ENCODE results near the gene LCAT. TPM values are rescaled to one million over a fixed set of nuclear protein-coding genes. Genes with fewer than 3 reads are reported as not detected.
A peak's percentile ranks its signal among the peaks of the same experiment; 100 is the strongest.

LCAT gene
- total RNA-seq, 1 donor from 2014 or later: 31.9 TPM

DNA sequence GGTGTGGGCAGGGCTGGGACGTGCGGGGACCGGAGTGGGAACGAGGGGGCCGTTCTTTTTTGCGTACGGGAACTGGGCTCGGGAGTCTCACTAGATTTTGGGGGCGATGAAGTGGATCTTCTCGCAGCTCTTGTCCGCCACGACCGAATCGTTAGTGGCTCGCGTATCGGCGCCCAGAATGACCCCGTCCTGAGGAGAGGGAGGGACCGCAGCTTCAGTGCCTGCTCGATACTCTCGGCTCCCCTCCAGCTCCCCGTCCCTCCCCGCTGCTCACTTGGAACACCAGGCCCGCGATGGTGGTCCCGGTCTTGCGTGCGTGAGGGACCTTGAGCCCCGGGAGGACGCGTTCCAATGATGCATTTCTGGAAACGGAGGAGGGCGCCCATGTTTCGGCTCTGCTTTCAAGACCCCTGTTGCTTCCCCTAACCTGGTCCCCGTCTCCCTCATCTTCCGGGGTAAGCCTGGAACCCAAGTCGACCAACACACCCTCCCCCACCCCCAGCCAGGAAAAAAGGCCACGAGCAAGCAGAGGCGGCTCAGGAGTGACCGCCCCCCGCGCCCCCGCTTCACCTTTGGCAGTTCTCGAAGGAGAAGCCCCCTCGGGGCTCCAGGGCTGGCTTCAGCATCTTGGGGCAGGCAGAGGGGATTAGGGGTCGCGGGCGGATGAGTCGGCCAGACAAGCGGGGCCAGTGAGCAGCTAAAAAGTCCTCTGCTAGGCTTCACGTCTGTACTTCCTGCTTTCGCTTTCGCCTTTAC, 7.6 kb downstream of the LCAT start, which contains the start of gene PSMB10:
Gene PSMB10 (minus strand): TSS at position 727 of the 756 bp plus-strand sequence. CDS start 101 bp downstream, at position 626.
- Mint-ChIP-seq H3K36me3 (ENCODE audit: insufficient read depth) (peaks cover 3% of the 10 kb centered on the region), H3K9me3 (ENCODE audit: low read depth) (no peaks in the 10 kb centered on the region)
- DNase-seq (ENCODE audit: low spot score, unreplicated experiment): no peak

DNA sequence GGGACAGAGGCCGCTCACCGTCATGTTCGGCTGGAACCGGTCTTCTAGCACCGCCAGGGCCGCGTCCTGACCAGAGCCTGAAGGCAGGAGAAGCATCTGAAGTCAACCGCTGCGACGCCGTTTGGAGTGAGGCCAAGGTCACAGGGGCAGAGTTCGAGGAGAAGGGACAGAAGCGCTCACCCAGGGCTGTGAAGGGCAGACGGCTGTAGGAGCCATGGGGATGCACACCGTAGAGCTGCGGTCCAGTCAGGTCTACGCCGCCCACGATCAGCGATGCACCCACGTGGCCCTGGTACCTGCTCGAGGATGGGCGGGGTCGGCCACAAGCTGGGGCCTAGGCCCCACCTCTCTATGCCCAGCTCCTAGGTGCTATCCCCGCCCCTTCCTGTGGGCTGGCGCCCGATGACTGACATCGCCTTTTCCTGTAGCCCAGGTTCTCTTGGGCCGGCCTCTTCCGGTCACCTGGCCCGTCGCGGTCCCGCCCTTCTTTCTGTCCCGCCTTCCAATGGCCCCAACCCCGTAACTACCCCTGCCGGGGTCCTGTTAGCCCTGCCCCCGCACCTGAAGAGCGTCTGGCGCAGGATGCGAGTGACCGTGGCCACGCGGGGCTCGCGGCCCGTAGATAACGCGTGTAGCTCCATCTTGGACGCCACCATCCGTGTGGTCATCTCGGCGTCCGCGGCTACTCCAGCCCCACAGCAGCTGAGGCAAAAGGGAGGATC, 8.4 kb downstream of the LCAT start:
- Mint-ChIP-seq H3K27me3 (peaks cover 3% of the 10 kb centered on the region), H3K4me1 (ENCODE audit: low read depth) (peaks cover 15% of the 10 kb centered on the region), H3K9me3 (ENCODE audit: low read depth) (no peaks in the 10 kb centered on the region), H3K36me3 (ENCODE audit: insufficient read depth) (peaks cover 3% of the 10 kb centered on the region), H3K27ac (peak overlapping the region; percentile 99), H3K4me3 (ENCODE audit: low read depth) (peak overlapping the region; percentile 96)
- TF ChIP-seq, protein P1, sequence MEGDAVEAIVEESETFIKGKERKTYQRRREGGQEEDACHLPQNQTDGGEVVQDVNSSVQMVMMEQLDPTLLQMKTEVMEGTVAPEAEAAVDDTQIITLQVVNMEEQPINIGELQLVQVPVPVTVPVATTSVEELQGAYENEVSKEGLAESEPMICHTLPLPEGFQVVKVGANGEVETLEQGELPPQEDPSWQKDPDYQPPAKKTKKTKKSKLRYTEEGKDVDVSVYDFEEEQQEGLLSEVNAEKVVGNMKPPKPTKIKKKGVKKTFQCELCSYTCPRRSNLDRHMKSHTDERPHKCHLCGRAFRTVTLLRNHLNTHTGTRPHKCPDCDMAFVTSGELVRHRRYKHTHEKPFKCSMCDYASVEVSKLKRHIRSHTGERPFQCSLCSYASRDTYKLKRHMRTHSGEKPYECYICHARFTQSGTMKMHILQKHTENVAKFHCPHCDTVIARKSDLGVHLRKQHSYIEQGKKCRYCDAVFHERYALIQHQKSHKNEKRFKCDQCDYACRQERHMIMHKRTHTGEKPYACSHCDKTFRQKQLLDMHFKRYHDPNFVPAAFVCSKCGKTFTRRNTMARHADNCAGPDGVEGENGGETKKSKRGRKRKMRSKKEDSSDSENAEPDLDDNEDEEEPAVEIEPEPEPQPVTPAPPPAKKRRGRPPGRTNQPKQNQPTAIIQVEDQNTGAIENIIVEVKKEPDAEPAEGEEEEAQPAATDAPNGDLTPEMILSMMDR (IDR thresholded peaks at IDR 0.05; ENCODE audit: unreplicated experiment): no peak
- peak; percentile 89 for DNase-seq (ENCODE audit: low spot score, unreplicated experiment)

More for the DNA sequence above, 7.6 kb downstream of the LCAT start, which contains the start of gene PSMB10:
- Mint-ChIP-seq H3K27me3 (peaks cover 3% of the 10 kb centered on the region), H3K4me1 (ENCODE audit: low read depth) (peaks cover 15% of the 10 kb centered on the region), H3K27ac (peak within 1 kb of the TSS; percentile 99), H3K4me3 (ENCODE audit: low read depth) (peak within 1 kb of the TSS; percentile 96)
- TF ChIP-seq, protein P1 (IDR thresholded peaks at IDR 0.05; ENCODE audit: unreplicated experiment): no peak

GRCh38 chr16:67935101-67935401, 8.9 kb downstream of the LCAT start:
- no peak for DNase-seq (ENCODE audit: low spot score, unreplicated experiment)
- Mint-ChIP-seq H3K4me1 (ENCODE audit: low read depth) (peaks cover 15% of the 10 kb centered on the region), H3K4me3 (ENCODE audit: low read depth) (peak overlapping the region; percentile 96), H3K27ac (peak overlapping the region; percentile 60), H3K27me3 (peaks cover 3% of the 10 kb centered on the region), H3K36me3 (ENCODE audit: insufficient read depth) (peaks cover 3% of the 10 kb centered on the region), H3K9me3 (ENCODE audit: low read depth) (no peaks in the 10 kb centered on the region)
- TF ChIP-seq, protein P1 (IDR thresholded peaks at IDR 0.05; ENCODE audit: unreplicated experiment): no peak

GRCh38 chr16:67934306-67935100, 9.4 kb downstream of the LCAT start:
- DNase-seq (ENCODE audit: low spot score, unreplicated experiment): no peak
- H3K4me3 Mint-ChIP-seq (ENCODE audit: low read depth): peak overlapping the region; percentile 96
- peaks cover 3% of the 10 kb centered on the region for H3K27me3 Mint-ChIP-seq
- H3K4me1 Mint-ChIP-seq (ENCODE audit: low read depth): peaks cover 15% of the 10 kb centered on the region
- H3K9me3 Mint-ChIP-seq (ENCODE audit: low read depth): no peaks in the 10 kb centered on the region
- peak overlapping the region; percentile 60 for H3K27ac Mint-ChIP-seq
- H3K36me3 Mint-ChIP-seq (ENCODE audit: insufficient read depth): peaks cover 3% of the 10 kb centered on the region
- TF ChIP-seq, protein P1 (IDR thresholded peaks at IDR 0.05; ENCODE audit: unreplicated experiment): no peak

GRCh38 chr16:67933805-67934204, 10.1 kb downstream of the LCAT start:
- no peak overlapping the region for H3K4me3 Mint-ChIP-seq (ENCODE audit: low read depth)
- no peak for DNase-seq (ENCODE audit: low spot score, unreplicated experiment)
- H3K4me1 Mint-ChIP-seq (ENCODE audit: low read depth): peaks cover 15% of the 10 kb centered on the region
- peak overlapping the region; percentile 49 for H3K27ac Mint-ChIP-seq
- H3K27me3 Mint-ChIP-seq: peaks cover 3% of the 10 kb centered on the region
- no peaks in the 10 kb centered on the region for H3K9me3 Mint-ChIP-seq (ENCODE audit: low read depth)
- TF ChIP-seq, protein P1 (IDR thresholded peaks at IDR 0.05; ENCODE audit: unreplicated experiment): no peak
- H3K36me3 Mint-ChIP-seq (ENCODE audit: insufficient read depth): peaks cover 3% of the 10 kb centered on the region

All from progenitor cell of endocrine pancreas (in vitro differentiated cells).